OCI-LY7 (cell line): ENCODE measurements around the gene DIAPH1. TPM values are rescaled to one million over a fixed set of nuclear protein-coding genes. Genes with fewer than 3 reads are reported as not detected.

Source experiments
- BruUV-seq: library from RNA; stranded (reverse); fragments of 400-500 nt; replicated peaks from 2 replicates; lab custom pipeline; 2021; lab: Mats Ljungman, UMichigan
- CTCF ChIA-PET: fragments of 300-600 bp; sonication (Branson Sonifier 250); formaldehyde crosslinking; loops from one replicate; lab custom pipeline; 2022; ENCODE audit warnings: antibody characterized with exemption; ENCODE audit not compliant: unreplicated experiment; lab: Charles Lee
- POLR2A ChIA-PET: fragments of 300-600 bp; sonication (Branson Sonifier 250); formaldehyde crosslinking; loops from one replicate; lab custom pipeline; 2022; ENCODE audit warnings: antibody characterized with exemption; lab: Charles Lee
- DNase-seq: peaks from one replicate; pipeline ENCODE4 v3.0.0-alpha.2; 2015; ENCODE audit warnings: low spot score
- H2AFZ ChIP-seq: fragments of 200-600 bp; sonication (generic), shearing (Covaris generic); 2 replicates; pipeline ENCODE4 v1.6.1; 2014; ENCODE audit warnings: mild to moderate bottlenecking, antibody characterized with exemption, low read length, moderate library complexity
- H3K27ac ChIP-seq: fragments of 200-600 bp; sonication (generic); 2 replicates; pipeline ENCODE4 v1.5.1; 2014; ENCODE audit warnings: mixed run types, low read depth, mild to moderate bottlenecking, moderate library complexity, low read length, inconsistent platforms; ENCODE audit not compliant: poor library complexity, severe bottlenecking
- H3K36me3 ChIP-seq: fragments of 200-600 bp; sonication (generic); 2 replicates; pipeline ENCODE4 v1.6.1; 2014; ENCODE audit warnings: mild to moderate bottlenecking, antibody characterized with exemption, low read length, moderate library complexity, mixed read lengths; ENCODE audit not compliant: insufficient read depth
- H3K4me1 ChIP-seq: fragments of 200-600 bp; sonication (generic); 2 replicates; pipeline ENCODE4 v1.5.1; 2014; ENCODE audit warnings: mild to moderate bottlenecking, low read length; ENCODE audit not compliant: insufficient read depth, poor library complexity, severe bottlenecking
- H3K4me2 ChIP-seq: fragments of 200-600 bp; sonication (generic); 2 replicates; pipeline ENCODE4 v1.6.1; 2014; ENCODE audit warnings: mild to moderate bottlenecking, low read length
- H3K4me3 ChIP-seq: fragments of 200-600 bp; sonication (generic); 2 replicates; pipeline ENCODE4 v1.5.1; 2014; ENCODE audit warnings: mild to moderate bottlenecking, low read depth, low read length; ENCODE audit not compliant: poor library complexity, severe bottlenecking
- H3K79me2 ChIP-seq: fragments of 200-600 bp; sonication (generic); 2 replicates; pipeline ENCODE4 v1.6.1; 2016; ENCODE audit warnings: low read depth, mild to moderate bottlenecking, low read length, moderate library complexity, mixed read lengths; ENCODE audit not compliant: insufficient read depth
- H3K9me2 ChIP-seq: fragments of 200-600 bp; sonication (generic); 2 replicates; pipeline ENCODE4 v1.6.1; 2016; ENCODE audit warnings: mild to moderate bottlenecking, low read length, mixed read lengths; ENCODE audit not compliant: insufficient read depth
- H3K9me3 ChIP-seq: fragments of 200-600 bp; sonication (generic); 2 replicates; pipeline ENCODE4 v1.6.1; 2014; ENCODE audit warnings: mild to moderate bottlenecking, mixed run types, low read length, mixed read lengths
- H4K20me1 ChIP-seq: fragments of 200-600 bp; sonication (generic); 2 replicates; pipeline ENCODE4 v1.6.1; 2014; ENCODE audit warnings: mild to moderate bottlenecking, antibody characterized with exemption, low read length, moderate library complexity, mixed read lengths; ENCODE audit not compliant: insufficient read depth
- EZH2phosphoT487 ChIP-seq: fragments of 200-600 bp; sonication (generic); IDR thresholded peaks from 2 replicates; pipeline ENCODE4 v1.6.1; 2018; ENCODE audit warnings: low read depth, borderline replicate concordance, mild to moderate bottlenecking, mixed run types, antibody characterized with exemption, low read length, moderate library complexity, mixed read lengths
- intact Hi-C: fragments of 100-400 bp; cut with micrococcal nuclease; formaldehyde crosslinking; loops from one replicate; pipeline ENCODE4 v1.10.0; 2022; ENCODE audit not compliant: unreplicated experiment
- total RNA-seq, 2 experiments: library from RNA; depleted of rRNA in 1 of 2; stranded (reverse); fragments of >200 nt in 1 of 2; shearing (Covaris generic) in 1 of 2; gene quantifications; 2 replicates each; pipeline ENCODE4 v1.2.3, GENCODE V29; 2014 to 2022
- TF ChIP-seq, protein P1 (sequence below): fragments of 200-600 bp; sonication (generic); conservative IDR thresholded peaks from 2 replicates; pipeline ENCODE4 v1.5.1; 2014; ENCODE audit warnings: mild to moderate bottlenecking, antibody characterized with exemption, low read length, moderate library complexity, mixed read lengths

DIAPH1 gene
- total RNA-seq, 2 experiments from 2014 or later = 78.8 to 174 TPM

DNA sequence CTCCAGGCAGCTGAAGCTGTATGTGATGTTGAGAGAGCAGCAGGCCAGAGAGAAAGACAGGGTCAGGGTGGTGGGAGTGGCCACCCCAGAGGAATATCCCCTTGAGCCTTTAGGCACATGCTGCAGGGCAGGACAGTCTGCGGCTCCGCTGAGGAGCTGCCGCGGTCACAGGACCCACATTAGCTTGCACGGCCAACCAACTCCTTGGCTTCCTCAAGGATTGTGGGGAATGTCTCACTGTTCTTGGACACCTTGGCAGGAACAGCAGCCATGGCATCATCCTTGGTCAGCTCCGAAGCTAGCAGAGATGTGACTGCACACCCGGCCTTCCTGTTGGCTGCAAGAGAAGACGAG is 102.2 kb downstream of the DIAPH1 start:
- intact Hi-C loops = loop anchor here (10.0 kb wide), 1 partner anchor 98 kb away; the partner anchor contains the start of gene DIAPH1
- Histone ChIP-seq H3K27ac (peak overlapping the region; percentile 99), H3K9me3 (no peaks in the 10 kb centered on the region), H3K36me3 (peaks cover 81% of the 10 kb centered on the region), H2AFZ (no peak overlapping the region), H4K20me1 (no peaks in the 10 kb centered on the region), H3K4me3 (no peak overlapping the region), H3K9me2 (no peaks in the 10 kb centered on the region), H3K79me2 (peaks cover 2% of the 10 kb centered on the region; the same call in 1 of the 2 replicates), H3K4me2 (0 out of 2 replicates have a peak overlapping the region, but pooled peaks have one; percentile 94), H3K4me1 (peaks cover 77% of the 10 kb centered on the region)
- POLR2A ChIA-PET = interaction anchor here (0.8 to 17.7 kb wide), 4 partner anchors 9 to 92 kb away, joined by 3 to 328 read pairs (median 16); partner anchors contain the start of gene PCDHGC3
- no TSS peak for BruUV-seq
- CTCF ChIA-PET = interaction anchor here (1.9 kb wide), 1 partner anchor 41 kb away, joined by 8 read pairs; the partner anchor contains the start of gene PCDHGC3
- DNase-seq = no peak
- TF ChIP-seq, protein P1, sequence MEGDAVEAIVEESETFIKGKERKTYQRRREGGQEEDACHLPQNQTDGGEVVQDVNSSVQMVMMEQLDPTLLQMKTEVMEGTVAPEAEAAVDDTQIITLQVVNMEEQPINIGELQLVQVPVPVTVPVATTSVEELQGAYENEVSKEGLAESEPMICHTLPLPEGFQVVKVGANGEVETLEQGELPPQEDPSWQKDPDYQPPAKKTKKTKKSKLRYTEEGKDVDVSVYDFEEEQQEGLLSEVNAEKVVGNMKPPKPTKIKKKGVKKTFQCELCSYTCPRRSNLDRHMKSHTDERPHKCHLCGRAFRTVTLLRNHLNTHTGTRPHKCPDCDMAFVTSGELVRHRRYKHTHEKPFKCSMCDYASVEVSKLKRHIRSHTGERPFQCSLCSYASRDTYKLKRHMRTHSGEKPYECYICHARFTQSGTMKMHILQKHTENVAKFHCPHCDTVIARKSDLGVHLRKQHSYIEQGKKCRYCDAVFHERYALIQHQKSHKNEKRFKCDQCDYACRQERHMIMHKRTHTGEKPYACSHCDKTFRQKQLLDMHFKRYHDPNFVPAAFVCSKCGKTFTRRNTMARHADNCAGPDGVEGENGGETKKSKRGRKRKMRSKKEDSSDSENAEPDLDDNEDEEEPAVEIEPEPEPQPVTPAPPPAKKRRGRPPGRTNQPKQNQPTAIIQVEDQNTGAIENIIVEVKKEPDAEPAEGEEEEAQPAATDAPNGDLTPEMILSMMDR = no peak
- no peak for TF ChIP-seq EZH2phosphoT487

GRCh38 chr5:141515946-141516671 is 102.7 kb downstream of the DIAPH1 start:
- no peak for TF ChIP-seq EZH2phosphoT487
- TF ChIP-seq, protein P1 = no peak
- peak overlapping the region; percentile 94 for H3K4me2 ChIP-seq
- BruUV-seq = no TSS peak
- no peaks in the 10 kb centered on the region for H3K9me3 ChIP-seq
- no peaks in the 10 kb centered on the region for H4K20me1 ChIP-seq
- CTCF ChIA-PET = interaction anchor here (1.9 to 9.6 kb wide), 3 partner anchors 11 to 42 kb away, joined by 8 to 138 read pairs (median 11); partner anchors contain the start of gene PCDHGC3
- no peak overlapping the region for H2AFZ ChIP-seq
- POLR2A ChIA-PET = interaction anchor here (0.8 to 17.7 kb wide), 10 partner anchors 9 to 196 kb away, joined by 3 to 328 read pairs (median 5); partner anchors contain the start of genes PCDHGC3, PCDHGC4, RELL2 and TAF7
- peak overlapping the region; percentile 99 for H3K27ac ChIP-seq
- H3K4me3 ChIP-seq = peak overlapping the region; percentile 31
- peaks cover 83% of the 10 kb centered on the region for H3K4me1 ChIP-seq
- intact Hi-C loops = loop anchor here (2.0 to 10.0 kb wide), 2 partner anchors 43 to 99 kb away; partner anchors contain the start of gene DIAPH1
- H3K36me3 ChIP-seq = peaks cover 81% of the 10 kb centered on the region
- peaks cover 5% of the 10 kb centered on the region; the same call in 1 of the 2 replicates for H3K79me2 ChIP-seq
- no peaks in the 10 kb centered on the region for H3K9me2 ChIP-seq
- peak; percentile 16 for DNase-seq
